Measurements from ENCODE around the gene DGLUCY.
A peak's percentile ranks its signal among the peaks of the same experiment; 100 is the strongest.

The DGLUCY gene

DNA sequence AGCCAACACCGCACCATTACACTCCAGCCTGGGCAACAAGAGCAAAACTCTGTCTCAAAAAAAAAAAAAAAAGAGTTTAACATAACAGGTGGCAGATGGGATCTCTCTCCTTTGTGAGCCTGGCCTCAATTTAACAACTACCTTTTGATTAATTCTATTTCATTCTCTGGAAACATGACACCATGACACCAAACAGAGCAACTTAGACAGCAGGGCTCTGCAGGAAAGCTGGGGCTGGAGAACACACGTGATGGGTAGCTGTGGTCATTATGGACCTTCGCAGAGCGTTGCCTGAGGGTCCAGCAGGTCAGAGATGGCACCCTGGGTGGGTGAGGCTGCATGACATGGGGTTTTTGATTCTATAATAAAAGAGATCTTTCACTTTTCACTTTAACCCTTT is 1.7 kb upstream of the DGLUCY start:
- no peak for TF ChIP-seq ZNF416 (tag by site-specific recombination; IDR thresholded peaks at IDR 0.05)
- H3K36me3 ChIP-seq (ENCODE audit: control insufficient read depth in 2 of 2, insufficient read depth in 1 of 2, low read length in 2 of 2) = no peaks in the 10 kb centered on the region
- H3K4me1 ChIP-seq (ENCODE audit: control insufficient read depth, insufficient read depth, low read length) = peaks cover 24% of the 10 kb centered on the region
- no peak overlapping the region for H3K4me3 ChIP-seq (ENCODE audit: low read depth, low read length)
- no peak overlapping the region for H3K27ac ChIP-seq (ENCODE audit: extremely low read depth, low read depth, low read length)
- H3K9me3 ChIP-seq (ENCODE audit: control insufficient read depth, insufficient read depth, low read depth, low read length) = no peaks in the 10 kb centered on the region
- ChIA-PET CTCF (interaction anchor here (0.8 kb wide), 1 partner anchor 27 kb away, joined by 3 read pairs; no protein-coding TSS in a partner anchor), POLR2A (interaction anchor here (0.5 to 0.7 kb wide), 2 partner anchors 41 to 83 kb away, joined by 6 to 9 read pairs; no protein-coding TSS in a partner anchor)

DNA sequence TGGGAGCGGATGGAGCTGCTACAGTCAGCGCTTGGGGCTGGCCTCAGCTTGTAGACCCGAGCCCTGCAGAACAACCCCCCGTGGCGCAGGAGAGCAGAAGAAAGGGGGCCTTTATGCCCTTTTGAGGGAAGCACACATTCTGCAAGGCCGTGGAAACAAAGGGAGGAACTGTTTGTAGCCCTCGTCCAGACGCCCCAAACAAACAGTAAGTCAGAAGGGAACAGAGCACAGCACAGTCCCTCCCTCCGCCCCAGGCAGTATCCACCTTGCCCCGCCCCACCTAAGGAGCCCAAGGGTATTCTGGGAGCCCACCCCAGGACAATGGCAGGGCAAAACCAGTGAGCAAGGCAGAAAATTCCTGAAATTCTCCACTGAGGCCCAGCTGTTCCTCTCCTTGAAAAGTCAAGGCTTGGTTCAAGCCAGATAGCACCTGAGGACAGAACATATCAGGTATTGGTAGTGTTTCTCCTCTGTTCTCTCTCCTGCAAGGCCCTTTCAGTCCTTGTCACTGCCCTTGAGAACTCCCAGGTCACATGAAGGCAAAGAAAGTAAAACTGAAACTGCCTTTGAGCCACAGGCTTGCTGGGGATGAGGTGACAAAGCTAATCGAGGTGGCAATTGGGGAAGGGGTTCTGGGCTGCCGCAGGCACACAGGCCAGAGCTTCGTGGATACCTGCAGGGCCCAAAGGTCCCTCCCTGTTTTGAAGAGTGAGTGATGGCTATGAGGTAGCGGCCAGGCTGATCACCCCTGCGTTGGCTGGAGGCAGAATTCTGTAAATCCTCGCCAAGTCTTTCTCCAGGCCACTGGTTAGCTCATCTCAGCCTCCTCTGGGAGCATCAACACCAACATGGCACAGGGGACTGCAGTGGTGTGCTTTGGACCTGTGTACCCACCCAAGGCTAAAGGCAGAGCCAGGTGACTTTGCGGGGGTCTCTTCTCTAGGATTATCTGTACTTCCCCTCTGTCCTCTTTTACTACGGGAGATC is 499 bp downstream of the DGLUCY start:
- Histone ChIP-seq H3K4me3 (ENCODE audit: low read depth, low read length) (peak overlapping the region; percentile 27), H3K9me3 (ENCODE audit: control insufficient read depth, insufficient read depth, low read depth, low read length) (no peaks in the 10 kb centered on the region), H3K27ac (ENCODE audit: extremely low read depth, low read depth, low read length) (peak overlapping the region; percentile 63), H3K4me1 (ENCODE audit: control insufficient read depth, insufficient read depth, low read length) (peaks cover 21% of the 10 kb centered on the region), H3K36me3 (ENCODE audit: control insufficient read depth in 2 of 2, insufficient read depth in 1 of 2, low read length in 2 of 2) (no peaks in the 10 kb centered on the region)
- CTCF ChIA-PET = interaction anchor here (0.5 to 1.5 kb wide), 4 partner anchors 25 to 997 kb away, joined by 4 to 6 read pairs (median 4); no protein-coding TSS in a partner anchor
- POLR2A ChIA-PET = interaction anchor here (0.7 to 0.9 kb wide), 2 partner anchors 30 to 54 kb away, joined by 3 to 6 read pairs; partner anchors contain the start of gene RPS6KA5
- no peak for TF ChIP-seq ZNF239 (tag by site-specific recombination; IDR thresholded peaks at IDR 0.05)
- peak; percentile 70 for TF ChIP-seq GLIS1 (tag by site-specific recombination; IDR thresholded peaks at IDR 0.05)
- TF ChIP-seq, protein P1, sequence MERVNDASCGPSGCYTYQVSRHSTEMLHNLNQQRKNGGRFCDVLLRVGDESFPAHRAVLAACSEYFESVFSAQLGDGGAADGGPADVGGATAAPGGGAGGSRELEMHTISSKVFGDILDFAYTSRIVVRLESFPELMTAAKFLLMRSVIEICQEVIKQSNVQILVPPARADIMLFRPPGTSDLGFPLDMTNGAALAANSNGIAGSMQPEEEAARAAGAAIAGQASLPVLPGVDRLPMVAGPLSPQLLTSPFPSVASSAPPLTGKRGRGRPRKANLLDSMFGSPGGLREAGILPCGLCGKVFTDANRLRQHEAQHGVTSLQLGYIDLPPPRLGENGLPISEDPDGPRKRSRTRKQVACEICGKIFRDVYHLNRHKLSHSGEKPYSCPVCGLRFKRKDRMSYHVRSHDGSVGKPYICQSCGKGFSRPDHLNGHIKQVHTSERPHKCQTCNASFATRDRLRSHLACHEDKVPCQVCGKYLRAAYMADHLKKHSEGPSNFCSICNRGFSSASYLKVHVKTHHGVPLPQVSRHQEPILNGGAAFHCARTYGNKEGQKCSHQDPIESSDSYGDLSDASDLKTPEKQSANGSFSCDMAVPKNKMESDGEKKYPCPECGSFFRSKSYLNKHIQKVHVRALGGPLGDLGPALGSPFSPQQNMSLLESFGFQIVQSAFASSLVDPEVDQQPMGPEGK (tag by site-specific recombination; IDR thresholded peaks at IDR 0.05) = peak; percentile 58
- no peak for TF ChIP-seq ZNF830 (tag by site-specific recombination; IDR thresholded peaks at IDR 0.05; ENCODE audit: low read depth)
- TF ChIP-seq ZNF302 (tag by site-specific recombination; IDR thresholded peaks at IDR 0.05; ENCODE audit: low read depth) = no peak
- peak; percentile 84; the same call in 1 of the 2 replicates for TF ChIP-seq ZNF501 (tag by site-specific recombination; IDR thresholded peaks at IDR 0.05)
- TF ChIP-seq ZNF76 (tag by site-specific recombination; IDR thresholded peaks at IDR 0.05; ENCODE audit: borderline replicate concordance, low read depth) = peak; percentile 77
- 0 out of 2 replicates have a peak, but pooled peaks have one; percentile 53 for TF ChIP-seq ZEB2 (tag by site-specific recombination; IDR thresholded peaks at IDR 0.05)
- TF ChIP-seq, protein P2, sequence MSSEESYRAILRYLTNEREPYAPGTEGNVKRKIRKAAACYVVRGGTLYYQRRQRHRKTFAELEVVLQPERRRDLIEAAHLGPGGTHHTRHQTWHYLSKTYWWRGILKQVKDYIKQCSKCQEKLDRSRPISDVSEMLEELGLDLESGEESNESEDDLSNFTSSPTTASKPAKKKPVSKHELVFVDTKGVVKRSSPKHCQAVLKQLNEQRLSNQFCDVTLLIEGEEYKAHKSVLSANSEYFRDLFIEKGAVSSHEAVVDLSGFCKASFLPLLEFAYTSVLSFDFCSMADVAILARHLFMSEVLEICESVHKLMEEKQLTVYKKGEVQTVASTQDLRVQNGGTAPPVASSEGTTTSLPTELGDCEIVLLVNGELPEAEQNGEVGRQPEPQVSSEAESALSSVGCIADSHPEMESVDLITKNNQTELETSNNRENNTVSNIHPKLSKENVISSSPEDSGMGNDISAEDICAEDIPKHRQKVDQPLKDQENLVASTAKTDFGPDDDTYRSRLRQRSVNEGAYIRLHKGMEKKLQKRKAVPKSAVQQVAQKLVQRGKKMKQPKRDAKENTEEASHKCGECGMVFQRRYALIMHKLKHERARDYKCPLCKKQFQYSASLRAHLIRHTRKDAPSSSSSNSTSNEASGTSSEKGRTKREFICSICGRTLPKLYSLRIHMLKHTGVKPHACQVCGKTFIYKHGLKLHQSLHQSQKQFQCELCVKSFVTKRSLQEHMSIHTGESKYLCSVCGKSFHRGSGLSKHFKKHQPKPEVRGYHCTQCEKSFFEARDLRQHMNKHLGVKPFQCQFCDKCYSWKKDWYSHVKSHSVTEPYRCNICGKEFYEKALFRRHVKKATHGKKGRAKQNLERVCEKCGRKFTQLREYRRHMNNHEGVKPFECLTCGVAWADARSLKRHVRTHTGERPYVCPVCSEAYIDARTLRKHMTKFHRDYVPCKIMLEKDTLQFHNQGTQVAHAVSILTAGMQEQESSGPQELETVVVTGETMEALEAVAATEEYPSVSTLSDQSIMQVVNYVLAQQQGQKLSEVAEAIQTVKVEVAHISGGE (tag by site-specific recombination; conservative IDR thresholded peaks at IDR 0.05; ENCODE audit: low read depth) = no peak
- peak; percentile 40; the same call in 1 of the 2 replicates for TF ChIP-seq ZBTB20 (tag by site-specific recombination; IDR thresholded peaks at IDR 0.05)
- no peak for TF ChIP-seq ZNF621 (tag by site-specific recombination; IDR thresholded peaks at IDR 0.05)
- TF ChIP-seq, protein P3, sequence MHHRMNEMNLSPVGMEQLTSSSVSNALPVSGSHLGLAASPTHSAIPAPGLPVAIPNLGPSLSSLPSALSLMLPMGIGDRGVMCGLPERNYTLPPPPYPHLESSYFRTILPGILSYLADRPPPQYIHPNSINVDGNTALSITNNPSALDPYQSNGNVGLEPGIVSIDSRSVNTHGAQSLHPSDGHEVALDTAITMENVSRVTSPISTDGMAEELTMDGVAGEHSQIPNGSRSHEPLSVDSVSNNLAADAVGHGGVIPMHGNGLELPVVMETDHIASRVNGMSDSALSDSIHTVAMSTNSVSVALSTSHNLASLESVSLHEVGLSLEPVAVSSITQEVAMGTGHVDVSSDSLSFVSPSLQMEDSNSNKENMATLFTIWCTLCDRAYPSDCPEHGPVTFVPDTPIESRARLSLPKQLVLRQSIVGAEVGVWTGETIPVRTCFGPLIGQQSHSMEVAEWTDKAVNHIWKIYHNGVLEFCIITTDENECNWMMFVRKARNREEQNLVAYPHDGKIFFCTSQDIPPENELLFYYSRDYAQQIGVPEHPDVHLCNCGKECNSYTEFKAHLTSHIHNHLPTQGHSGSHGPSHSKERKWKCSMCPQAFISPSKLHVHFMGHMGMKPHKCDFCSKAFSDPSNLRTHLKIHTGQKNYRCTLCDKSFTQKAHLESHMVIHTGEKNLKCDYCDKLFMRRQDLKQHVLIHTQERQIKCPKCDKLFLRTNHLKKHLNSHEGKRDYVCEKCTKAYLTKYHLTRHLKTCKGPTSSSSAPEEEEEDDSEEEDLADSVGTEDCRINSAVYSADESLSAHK (tag by site-specific recombination; IDR thresholded peaks at IDR 0.05) = no peak
- no peak for TF ChIP-seq GLI2 (tag by site-specific recombination; IDR thresholded peaks at IDR 0.05; ENCODE audit: borderline replicate concordance, low read depth)
- TF ChIP-seq, protein P4, sequence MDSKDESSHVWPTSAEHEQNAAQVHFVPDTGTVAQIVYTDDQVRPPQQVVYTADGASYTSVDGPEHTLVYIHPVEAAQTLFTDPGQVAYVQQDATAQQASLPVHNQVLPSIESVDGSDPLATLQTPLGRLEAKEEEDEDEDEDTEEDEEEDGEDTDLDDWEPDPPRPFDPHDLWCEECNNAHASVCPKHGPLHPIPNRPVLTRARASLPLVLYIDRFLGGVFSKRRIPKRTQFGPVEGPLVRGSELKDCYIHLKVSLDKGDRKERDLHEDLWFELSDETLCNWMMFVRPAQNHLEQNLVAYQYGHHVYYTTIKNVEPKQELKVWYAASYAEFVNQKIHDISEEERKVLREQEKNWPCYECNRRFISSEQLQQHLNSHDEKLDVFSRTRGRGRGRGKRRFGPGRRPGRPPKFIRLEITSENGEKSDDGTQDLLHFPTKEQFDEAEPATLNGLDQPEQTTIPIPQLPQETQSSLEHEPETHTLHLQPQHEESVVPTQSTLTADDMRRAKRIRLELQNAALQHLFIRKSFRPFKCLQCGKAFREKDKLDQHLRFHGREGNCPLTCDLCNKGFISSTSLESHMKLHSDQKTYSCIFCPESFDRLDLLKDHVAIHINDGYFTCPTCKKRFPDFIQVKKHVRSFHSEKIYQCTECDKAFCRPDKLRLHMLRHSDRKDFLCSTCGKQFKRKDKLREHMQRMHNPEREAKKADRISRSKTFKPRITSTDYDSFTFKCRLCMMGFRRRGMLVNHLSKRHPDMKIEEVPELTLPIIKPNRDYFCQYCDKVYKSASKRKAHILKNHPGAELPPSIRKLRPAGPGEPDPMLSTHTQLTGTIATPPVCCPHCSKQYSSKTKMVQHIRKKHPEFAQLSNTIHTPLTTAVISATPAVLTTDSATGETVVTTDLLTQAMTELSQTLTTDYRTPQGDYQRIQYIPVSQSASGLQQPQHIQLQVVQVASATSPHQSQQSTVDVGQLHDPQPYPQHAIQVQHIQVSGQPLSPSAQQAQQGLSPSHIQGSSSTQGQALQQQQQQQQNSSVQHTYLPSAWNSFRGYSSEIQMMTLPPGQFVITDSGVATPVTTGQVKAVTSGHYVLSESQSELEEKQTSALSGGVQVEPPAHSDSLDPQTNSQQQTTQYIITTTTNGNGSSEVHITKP (tag by site-specific recombination; IDR thresholded peaks at IDR 0.05) = peak; percentile 66
- TF ChIP-seq ZNF19 (tag by site-specific recombination; IDR thresholded peaks at IDR 0.05; ENCODE audit: low read depth) = no peak
- TF ChIP-seq ZNF792 (tag by site-specific recombination; IDR thresholded peaks at IDR 0.05) = no peak
- TF ChIP-seq ZNF600 (tag by site-specific recombination; IDR thresholded peaks at IDR 0.05) = peak; percentile 95
- TF ChIP-seq SP3 (tag by site-specific recombination; IDR thresholded peaks at IDR 0.05) = peak; percentile 68
